Fibroblast of skin of right biceps (primary cell): Measurements from ENCODE around the gene PPP3CA.
A peak's percentile ranks its signal among the peaks of the same experiment; 100 is the strongest.
"Not testable (repeated sequence)": the region's sequence is repeated elsewhere in the genome, so short reads cannot be mapped to it uniquely, and the experiment has no call there.

Experiments used
- DNase-seq: peaks from one replicate; pipeline ENCODE4 v3.0.0-alpha.2; 2013

The PPP3CA gene

GRCh38 chr4:101033986-101034385, 313.3 kb downstream of the PPP3CA start:
- DNase-seq, result no peak

DNA sequence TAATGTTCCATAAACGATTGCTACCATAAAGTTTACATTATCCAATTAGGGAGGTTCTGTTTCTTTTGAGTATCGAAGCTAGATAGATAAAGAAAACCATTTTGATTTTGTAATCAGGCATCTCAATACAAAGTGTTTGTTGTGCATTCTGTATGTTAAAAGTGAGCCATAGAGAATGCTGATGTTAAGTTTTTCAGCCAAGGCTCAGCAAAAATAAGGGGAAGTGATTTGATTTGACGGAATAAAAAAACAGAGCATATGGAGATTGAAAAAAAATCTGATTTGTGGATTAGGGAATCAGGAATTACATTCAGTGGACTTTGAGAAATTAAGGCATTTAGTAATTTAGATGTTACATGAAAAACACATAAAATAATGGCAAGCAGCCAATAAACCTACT, 314.8 kb downstream of the PPP3CA start:
- DNase-seq, result no peak

GRCh38 chr4:101031971-101032370, 315.4 kb downstream of the PPP3CA start:
- no peak for DNase-seq

- DNase-seq, result no peak
These were observed 318.4 kb downstream of the PPP3CA start for GRCh38 chr4:101028886-101029285.

DNA sequence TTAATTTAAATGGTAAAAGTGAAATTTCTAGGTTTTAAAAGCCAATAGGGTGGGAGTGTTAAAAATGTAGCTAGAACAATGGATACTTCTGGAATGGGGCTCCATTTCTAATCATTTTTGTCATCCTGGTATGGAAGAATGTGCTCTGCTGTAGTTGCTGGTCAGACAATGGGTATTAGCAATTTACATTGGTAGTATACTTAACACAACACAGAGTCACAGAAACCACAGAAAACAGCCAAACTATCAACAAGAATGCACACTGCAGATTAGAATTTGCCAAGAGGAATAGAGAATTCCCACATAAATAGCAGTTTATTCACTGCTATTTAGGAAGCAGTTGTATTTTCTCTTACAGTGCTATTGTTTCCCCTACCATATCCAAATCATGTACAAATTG, 319.6 kb downstream of the PPP3CA start:
- no peak for DNase-seq

GRCh38 chr4:101025755-101026154, 321.6 kb downstream of the PPP3CA start:
- no peak for DNase-seq

GRCh38 chr4:101022151-101023024, 324.9 kb downstream of the PPP3CA start:
- peak; percentile 47 for DNase-seq

GRCh38 chr4:101020956-101021355, 326.4 kb downstream of the PPP3CA start:
- DNase-seq, result peak; percentile 63

GRCh38 chr4:101019941-101020401, 327.4 kb downstream of the PPP3CA start:
- no peak for DNase-seq

DNA sequence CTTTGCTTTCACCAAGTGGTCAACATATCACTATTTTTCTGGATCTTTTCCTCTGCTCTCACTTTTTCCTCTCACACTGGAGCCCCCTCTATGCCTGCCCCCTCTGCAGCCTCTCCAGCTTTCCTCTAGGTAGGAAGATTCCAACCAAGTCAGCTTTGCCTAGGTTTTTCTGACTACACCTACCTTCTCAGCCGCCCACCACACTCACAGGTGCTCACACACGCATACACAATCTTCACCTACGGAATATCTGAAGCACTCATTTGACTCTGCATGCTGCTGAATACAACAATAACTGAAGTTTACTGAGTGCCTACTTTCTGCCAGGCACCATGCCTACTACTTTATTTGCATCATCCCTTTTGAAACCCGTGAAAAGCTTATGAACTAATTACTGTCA, 328.0 kb downstream of the PPP3CA start:
- no peak for DNase-seq

DNA sequence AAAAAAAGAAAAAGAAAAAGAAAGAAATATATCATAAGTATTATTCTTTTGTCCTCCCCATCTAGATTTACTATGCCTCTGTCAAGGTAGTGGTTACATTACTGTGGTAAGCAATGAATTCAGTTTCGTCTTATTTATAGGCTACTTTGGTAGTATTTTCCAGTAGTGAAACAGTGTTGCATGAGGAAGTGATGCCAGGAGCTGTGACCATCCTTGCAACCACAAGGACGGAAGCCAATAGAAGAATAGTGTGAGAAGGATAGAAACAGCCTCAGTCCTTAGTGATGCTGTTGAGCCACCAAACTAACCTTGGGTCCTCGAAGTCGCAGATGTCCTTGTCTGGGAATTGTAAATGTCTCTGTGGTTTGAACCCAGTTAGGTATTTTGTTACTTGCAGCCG, 328.5 kb downstream of the PPP3CA start:
- no peak for DNase-seq

- DNase-seq, result no peak
These were observed 332.9 kb downstream of the PPP3CA start for GRCh38 chr4:101014417-101014816.

DNA sequence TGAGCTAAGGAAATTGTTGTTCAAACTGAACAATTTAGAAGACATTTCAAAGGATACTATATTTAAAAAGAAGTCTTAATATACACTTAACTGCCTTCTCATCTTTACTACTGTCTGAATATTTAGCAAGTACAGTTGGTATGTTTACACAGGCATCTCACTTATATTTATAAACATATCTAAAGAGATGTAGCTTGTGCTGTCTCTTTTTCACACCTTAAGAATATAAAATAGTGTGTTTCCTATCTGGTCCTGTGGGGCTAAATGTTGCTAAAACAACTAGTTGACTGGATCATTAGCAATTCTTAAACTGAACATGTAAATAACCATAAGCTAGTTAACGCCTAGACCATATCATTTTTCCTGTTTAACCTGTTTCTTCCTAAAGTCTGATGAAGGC, 336.3 kb downstream of the PPP3CA start:
- DNase-seq, result no peak

DNA sequence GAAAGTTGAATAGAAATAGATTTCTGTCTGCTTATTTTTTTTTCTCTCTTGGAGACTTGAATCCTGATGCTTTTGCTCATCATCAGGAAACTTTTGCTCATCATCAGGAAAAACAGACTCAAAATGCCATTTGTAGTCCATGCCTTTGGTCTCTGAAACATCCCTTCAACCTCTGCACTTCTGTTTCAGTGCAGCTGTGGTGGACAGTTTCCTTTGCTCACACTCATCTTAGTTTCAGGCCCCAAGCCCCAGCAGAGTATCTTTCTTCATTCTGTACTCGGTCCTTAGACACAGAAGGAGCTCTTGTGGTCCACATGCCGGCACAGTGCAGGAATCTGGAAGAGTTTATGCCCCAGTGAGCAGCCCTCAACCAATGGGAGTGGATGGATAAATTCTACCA, 337.9 kb downstream of the PPP3CA start:
- no peak for DNase-seq

GRCh38 chr4:101008503-101008902, 338.8 kb downstream of the PPP3CA start:
- no peak for DNase-seq

GRCh38 chr4:101005659-101006058, 341.7 kb downstream of the PPP3CA start:
- no peak for DNase-seq

DNA sequence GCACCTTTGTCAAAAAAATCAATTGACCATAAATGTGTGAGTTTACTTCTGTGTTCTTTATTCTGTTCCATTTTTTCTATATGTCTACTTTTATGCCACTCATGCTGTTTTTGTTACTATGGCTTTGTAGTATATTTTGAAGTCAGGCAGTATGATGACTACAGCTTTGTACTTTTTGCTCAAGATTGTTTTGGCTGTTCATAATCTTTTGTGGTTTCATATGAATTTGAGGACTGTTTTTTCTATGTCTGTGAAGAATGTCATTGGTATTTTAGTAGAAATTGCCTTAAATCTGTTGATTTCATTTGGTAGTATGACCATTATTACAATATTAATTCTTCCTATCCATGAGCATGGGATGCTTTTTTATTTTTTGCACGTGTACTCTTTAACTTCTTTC, 346.8 kb downstream of the PPP3CA start:
- DNase-seq, result no peak

DNA sequence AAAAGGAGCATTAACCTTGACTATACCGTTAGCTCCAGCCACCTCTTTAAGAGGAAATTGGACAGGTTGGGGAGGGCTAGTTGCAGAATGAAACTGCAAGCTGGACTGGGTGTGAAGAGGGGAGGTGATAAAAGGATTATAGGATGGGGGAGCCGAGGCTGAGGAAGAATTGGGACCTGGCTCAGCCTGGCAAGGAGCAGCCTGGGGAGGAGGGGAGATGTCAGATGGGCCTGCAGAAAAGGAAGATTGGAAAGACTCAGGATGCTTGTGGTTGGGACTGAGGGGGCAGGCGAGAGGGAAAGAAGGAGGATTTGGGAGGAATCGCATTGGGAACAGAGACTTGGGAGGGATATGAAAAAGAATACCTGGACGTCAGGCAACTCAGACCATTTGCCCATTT, 351.7 kb downstream of the PPP3CA start:
- no peak for DNase-seq

DNA sequence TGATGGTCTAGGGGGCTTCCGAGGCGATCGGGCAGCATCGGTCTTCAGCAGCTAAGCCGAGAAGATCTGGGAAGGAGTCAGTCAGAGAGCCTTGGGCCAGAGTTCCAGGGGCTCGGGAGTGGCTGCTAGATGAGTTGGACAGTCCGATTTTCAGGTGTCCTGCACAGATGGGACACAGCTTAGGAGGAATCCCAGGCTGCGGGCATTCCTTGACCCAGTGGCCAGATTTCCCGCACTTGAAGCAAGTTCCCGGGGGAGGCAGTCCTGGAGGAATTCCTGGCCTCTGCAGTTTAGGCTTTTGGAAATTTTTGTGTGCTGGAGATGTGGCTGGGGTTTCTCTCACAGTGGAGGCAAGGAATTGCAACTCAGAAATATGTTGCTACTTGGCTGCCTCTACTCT, 352.3 kb downstream of the PPP3CA start:
- not testable (repeated sequence) for DNase-seq

- DNase-seq, result peak; percentile 56
These were observed 355.8 kb downstream of the PPP3CA start for GRCh38 chr4:100991332-100992069.

DNA sequence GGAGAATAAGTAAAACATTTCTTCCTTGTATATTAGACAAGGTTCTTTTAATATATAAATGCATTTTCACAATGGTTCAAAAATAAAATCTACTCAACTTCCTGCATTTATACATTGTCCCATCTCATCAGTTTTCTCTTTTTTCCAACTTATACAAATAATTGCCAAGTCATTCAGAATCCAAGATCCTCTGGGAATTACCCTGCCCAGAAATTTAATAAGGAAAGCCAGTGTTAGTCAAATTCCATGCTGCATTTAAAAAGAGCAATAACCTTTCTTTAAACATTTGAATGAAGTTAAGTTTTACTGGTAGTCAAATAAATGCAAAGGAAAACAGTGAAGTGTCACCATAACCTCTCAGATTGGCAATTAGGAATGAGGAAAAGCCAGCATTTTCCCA, 357.9 kb downstream of the PPP3CA start:
- DNase-seq, result no peak

DNA sequence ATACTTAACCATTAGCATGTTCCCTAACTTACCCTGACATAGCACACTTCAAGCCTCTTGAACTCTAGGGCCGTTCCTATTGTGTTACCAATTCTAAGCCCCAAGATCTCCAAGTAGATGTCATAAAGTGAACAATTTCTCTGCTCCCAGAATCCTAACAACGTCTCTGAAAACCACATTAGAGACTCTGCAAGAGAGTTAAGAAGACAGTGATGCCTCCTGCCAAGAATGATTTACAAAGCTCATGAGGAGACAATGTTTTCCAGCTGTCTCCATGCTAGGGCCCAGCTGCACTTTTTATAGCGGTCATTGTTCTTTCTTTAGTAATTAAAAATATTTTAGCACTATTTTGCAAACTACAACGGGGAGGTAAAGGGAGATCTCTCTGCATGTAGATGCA, 358.4 kb downstream of the PPP3CA start:
- DNase-seq, result peak; percentile 43

DNA sequence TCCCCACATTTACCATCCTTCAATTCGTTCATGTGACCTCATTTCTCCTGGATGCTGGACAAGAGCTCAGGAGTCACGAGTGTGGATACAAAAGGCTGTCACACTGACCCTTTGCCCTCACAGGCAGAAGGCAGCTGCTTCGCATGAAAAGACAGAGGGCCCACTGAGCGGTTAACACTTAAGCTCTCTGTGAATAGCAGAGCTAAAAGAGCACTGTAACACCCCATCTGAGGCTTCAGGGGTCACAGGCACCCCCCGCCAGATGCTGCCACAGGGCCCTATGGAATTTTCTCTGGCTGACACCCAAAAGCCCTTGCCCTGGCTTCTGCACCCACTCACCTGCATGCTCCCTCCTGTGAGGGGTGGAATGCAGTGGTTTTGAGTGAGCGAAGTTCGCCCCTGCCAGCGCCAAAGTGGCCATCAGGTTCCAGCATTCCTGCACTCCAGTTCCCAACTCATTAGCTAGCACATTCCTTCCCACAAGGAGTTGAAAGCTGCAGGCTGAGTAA, 360.9 kb downstream of the PPP3CA start:
- peak; percentile 37 for DNase-seq

DNA sequence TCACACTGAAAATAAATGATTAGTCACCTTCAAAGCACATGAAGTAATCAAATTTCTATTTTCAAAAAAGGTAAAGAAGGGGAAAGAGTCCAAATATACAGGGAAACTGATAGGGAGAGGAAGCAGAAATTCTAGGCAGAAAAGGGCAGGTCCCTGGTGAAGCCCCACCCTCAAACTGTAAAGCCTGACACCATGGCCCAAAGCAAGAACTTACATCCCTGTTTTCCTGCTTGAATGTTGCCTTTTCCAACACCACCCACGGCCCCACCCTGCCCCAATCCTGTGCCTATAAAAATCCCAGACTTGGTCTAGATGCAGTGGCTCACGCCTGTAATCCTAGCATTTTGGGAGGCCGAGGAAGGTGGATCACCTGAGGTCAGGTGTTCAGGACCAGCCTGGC, 361.8 kb downstream of the PPP3CA start:
- no peak for DNase-seq
